Adrenal gland (tissue), 5 donors: Measurements from ENCODE around the gene DEK.
A peak's percentile ranks its signal among the peaks of the same experiment; 100 is the strongest.

Experiments used
- POLR2A ChIP-seq, 2 donors: fragments of 450-650 bp; IDR thresholded peaks; one replicate each; pipeline ENCODE4 v1.6.1; 2017; ENCODE audit warnings: antibody characterized with exemption in 2 of 2, mild to moderate bottlenecking in 2 of 2, moderate library complexity in 1 of 2
- TF ChIP-seq, protein P1 (sequence below), 6 experiments: fragments of 450-650 bp in 4 of 6; fragments of 200-600 bp in 2 of 6; sonication (generic) in 1 of 6; IDR thresholded peaks; 1 replicate in 5 of 6; 2 replicates in 1 of 6; pipeline versions ENCODE4 v1.5.1 to v1.8.0; 2016 to 2021; ENCODE audit warnings: antibody characterized with exemption in 6 of 6, mild to moderate bottlenecking in 2 of 6, moderate library complexity in 1 of 6
- donor health status: DM: no; HTN: no; CAD: no.

DNA sequence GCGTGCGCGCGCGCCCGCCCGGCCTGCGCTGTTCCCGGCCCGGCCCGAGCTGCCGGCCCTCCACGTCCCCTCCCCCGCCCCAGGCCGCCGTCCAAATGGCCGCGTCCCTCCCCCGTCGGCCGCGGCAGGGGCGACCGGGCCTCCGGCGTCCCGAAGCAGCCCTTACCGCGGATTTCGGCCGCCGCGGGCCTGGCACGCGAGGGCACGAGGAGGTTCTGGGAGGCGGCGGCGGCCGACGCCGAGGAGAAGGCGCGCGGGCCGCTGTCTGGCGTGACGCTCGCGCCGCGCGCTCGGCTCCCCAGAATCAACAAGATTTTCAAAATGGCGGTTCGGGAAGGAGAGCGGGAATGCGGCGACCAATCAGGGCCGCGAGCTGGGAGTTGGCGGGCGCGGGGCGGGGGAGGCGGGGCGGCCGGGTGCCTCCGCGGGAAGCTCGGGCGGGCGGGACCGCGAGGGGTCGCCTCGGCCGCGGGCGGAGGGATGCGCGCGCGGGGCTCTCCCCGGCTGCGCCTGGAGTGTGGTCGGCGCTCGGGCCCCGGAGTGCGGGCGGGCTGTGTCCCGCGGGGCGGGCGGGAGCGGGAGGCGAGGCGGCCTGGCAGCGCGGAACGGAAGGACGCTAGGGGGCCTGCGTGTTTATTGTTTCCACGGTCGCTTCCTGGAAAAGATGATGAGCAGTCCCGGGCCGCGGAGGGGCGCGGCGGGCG is at the start of gene DEK:
- TF ChIP-seq, protein P1, sequence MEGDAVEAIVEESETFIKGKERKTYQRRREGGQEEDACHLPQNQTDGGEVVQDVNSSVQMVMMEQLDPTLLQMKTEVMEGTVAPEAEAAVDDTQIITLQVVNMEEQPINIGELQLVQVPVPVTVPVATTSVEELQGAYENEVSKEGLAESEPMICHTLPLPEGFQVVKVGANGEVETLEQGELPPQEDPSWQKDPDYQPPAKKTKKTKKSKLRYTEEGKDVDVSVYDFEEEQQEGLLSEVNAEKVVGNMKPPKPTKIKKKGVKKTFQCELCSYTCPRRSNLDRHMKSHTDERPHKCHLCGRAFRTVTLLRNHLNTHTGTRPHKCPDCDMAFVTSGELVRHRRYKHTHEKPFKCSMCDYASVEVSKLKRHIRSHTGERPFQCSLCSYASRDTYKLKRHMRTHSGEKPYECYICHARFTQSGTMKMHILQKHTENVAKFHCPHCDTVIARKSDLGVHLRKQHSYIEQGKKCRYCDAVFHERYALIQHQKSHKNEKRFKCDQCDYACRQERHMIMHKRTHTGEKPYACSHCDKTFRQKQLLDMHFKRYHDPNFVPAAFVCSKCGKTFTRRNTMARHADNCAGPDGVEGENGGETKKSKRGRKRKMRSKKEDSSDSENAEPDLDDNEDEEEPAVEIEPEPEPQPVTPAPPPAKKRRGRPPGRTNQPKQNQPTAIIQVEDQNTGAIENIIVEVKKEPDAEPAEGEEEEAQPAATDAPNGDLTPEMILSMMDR (IDR thresholded peaks at IDR 0.05), result peak in 5 of 6 experiments; percentile 44 to 64 (median 51)
- TF ChIP-seq POLR2A (IDR thresholded peaks at IDR 0.05), result peak; percentile 52 to 62
